ENCODE data around the gene MAST3.

DNA sequence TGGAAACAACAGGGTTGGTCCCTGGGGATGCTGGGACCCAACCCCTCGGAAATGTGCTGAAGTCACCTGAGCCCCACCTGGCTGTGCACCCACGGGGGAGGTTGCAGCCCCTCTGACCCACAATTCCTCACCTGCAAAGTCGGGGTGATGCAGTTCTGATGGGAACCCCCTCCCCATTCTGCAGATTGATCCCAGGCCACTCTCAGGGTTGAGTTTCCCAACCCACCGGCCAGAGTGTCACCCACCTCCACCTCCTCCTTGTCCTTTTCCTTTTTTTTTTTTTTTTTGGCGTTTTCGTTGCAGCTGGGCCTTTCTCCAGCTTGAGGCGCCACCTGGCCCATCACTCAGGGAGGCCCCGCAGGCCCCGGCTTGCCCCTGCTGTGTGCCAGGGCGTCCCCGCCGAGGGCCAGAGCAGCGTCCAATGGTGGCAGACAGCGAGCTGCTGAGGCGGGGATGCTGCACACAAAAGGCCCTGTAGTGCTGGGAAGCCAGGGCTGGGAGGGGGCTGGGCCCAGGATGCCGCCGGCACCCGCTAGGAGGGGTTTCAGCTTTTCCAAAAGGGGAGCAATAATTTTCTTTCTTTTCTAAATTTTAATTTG is 60.0 kb downstream of the MAST3 start:
- TF ChIP-seq, protein P1, sequence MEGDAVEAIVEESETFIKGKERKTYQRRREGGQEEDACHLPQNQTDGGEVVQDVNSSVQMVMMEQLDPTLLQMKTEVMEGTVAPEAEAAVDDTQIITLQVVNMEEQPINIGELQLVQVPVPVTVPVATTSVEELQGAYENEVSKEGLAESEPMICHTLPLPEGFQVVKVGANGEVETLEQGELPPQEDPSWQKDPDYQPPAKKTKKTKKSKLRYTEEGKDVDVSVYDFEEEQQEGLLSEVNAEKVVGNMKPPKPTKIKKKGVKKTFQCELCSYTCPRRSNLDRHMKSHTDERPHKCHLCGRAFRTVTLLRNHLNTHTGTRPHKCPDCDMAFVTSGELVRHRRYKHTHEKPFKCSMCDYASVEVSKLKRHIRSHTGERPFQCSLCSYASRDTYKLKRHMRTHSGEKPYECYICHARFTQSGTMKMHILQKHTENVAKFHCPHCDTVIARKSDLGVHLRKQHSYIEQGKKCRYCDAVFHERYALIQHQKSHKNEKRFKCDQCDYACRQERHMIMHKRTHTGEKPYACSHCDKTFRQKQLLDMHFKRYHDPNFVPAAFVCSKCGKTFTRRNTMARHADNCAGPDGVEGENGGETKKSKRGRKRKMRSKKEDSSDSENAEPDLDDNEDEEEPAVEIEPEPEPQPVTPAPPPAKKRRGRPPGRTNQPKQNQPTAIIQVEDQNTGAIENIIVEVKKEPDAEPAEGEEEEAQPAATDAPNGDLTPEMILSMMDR (conservative IDR thresholded peaks at IDR 0.05), result no peak
- TF ChIP-seq ZFX (IDR thresholded peaks at IDR 0.05), result no peak
